Lower leg skin (tissue), 3 donors: ENCODE measurements around the gene NNMT.

Experiments used
- POLR2A ChIP-seq, 2 donors: fragments of 450-650 bp; IDR thresholded peaks; one replicate each; pipeline ENCODE4 v1.6.1; 2016 to 2017; ENCODE audit warnings: antibody characterized with exemption in 2 of 2, mild to moderate bottlenecking in 1 of 2, moderate library complexity in 1 of 2
- TF ChIP-seq, protein P1 (sequence below), 3 donors: fragments of 450-650 bp; IDR thresholded peaks; one replicate each; pipeline ENCODE4 v1.5.1; 2016; ENCODE audit warnings: antibody characterized with exemption in 3 of 3, mild to moderate bottlenecking in 3 of 3, moderate library complexity in 2 of 3

DNA sequence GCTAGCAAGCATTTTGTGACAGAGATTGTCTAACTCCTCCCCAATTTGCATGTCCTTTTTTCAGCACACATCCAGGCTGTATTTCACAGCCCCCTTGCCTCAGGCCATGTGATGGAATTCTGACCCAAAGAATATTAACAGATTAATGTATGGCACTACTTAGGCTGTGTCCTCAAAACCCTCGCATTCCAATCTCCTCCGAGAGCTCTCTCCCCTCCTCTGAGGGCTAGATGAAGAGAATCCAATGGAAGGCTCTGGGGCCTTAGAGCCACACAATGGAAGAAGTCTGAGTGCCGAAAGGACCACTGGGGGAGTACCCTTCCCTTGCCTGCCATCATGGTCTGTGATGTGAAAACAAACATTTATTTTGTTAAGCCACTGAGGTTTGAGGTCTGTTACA, 13.7 kb upstream of the NNMT start:
- TF ChIP-seq, protein P1, sequence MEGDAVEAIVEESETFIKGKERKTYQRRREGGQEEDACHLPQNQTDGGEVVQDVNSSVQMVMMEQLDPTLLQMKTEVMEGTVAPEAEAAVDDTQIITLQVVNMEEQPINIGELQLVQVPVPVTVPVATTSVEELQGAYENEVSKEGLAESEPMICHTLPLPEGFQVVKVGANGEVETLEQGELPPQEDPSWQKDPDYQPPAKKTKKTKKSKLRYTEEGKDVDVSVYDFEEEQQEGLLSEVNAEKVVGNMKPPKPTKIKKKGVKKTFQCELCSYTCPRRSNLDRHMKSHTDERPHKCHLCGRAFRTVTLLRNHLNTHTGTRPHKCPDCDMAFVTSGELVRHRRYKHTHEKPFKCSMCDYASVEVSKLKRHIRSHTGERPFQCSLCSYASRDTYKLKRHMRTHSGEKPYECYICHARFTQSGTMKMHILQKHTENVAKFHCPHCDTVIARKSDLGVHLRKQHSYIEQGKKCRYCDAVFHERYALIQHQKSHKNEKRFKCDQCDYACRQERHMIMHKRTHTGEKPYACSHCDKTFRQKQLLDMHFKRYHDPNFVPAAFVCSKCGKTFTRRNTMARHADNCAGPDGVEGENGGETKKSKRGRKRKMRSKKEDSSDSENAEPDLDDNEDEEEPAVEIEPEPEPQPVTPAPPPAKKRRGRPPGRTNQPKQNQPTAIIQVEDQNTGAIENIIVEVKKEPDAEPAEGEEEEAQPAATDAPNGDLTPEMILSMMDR (IDR thresholded peaks at IDR 0.05) = no peak
- TF ChIP-seq POLR2A (IDR thresholded peaks at IDR 0.05) = no peak
